Activated T-helper 1 cell treated with anti-CD3 and anti-CD28 coated beads, Interleukin-2, amount 50 U/mL, for 16 hours (primary cell): ENCODE data around the gene METTL16.
"Not testable (repeated sequence)": the region's sequence is repeated elsewhere in the genome, so short reads cannot be mapped to it uniquely, and the experiment has no call there.

ENCODE experiments used
- DNase-seq, 2 donors: peaks; one replicate each; pipeline ENCODE4 v3.0.0-alpha.2; 2020; ENCODE audit warnings: low read depth in 1 of 2, low spot score in 1 of 2

METTL16 gene

GRCh38 chr17:2511462-2512369, at the start of gene METTL16:
Gene METTL16, minus strand, starts transcription at chr17:2511888. Its CDS starts 9,557 bp downstream, at chr17:2502331.
- DNase-seq = peak; percentile 91 to 93

- no peak for DNase-seq
Observed at GRCh38 chr17:2560658-2561057, 49.0 kb upstream of the METTL16 start.

- DNase-seq = no peak
Observed at GRCh38 chr17:2551928-2552327, 40.2 kb upstream of the METTL16 start.

- no peak for DNase-seq
Observed at GRCh38 chr17:2551493-2551892, 39.8 kb upstream of the METTL16 start.

- no peak for DNase-seq
Observed at GRCh38 chr17:2549392-2550211, 37.9 kb upstream of the METTL16 start.

GRCh38 chr17:2548026-2548425, 36.3 kb upstream of the METTL16 start:
- DNase-seq = not testable (repeated sequence)

GRCh38 chr17:2547176-2547575, 35.5 kb upstream of the METTL16 start:
- no peak for DNase-seq

GRCh38 chr17:2545393-2545792, 33.7 kb upstream of the METTL16 start:
- DNase-seq = no peak

- no peak for DNase-seq
Observed at GRCh38 chr17:2542456-2542855, 30.8 kb upstream of the METTL16 start.

- DNase-seq = no peak
Observed at GRCh38 chr17:2542056-2542455, 30.4 kb upstream of the METTL16 start.

GRCh38 chr17:2537579-2537978, 25.9 kb upstream of the METTL16 start:
- not testable (repeated sequence) for DNase-seq

GRCh38 chr17:2532146-2532720, 20.5 kb upstream of the METTL16 start:
- DNase-seq = no peak

- not testable (repeated sequence) for DNase-seq
Observed at GRCh38 chr17:2531243-2531954, 19.7 kb upstream of the METTL16 start.

- DNase-seq = not testable (repeated sequence)
Observed at GRCh38 chr17:2521775-2522410, 10.2 kb upstream of the METTL16 start.

- no peak for DNase-seq
Observed at GRCh38 chr17:2521257-2521656, 9.6 kb upstream of the METTL16 start.

GRCh38 chr17:2517539-2517938, 5.9 kb upstream of the METTL16 start:
- no peak for DNase-seq

- no peak for DNase-seq
Observed at GRCh38 chr17:2511138-2511461, 588 bp downstream of the METTL16 start.

GRCh38 chr17:2510559-2510958, 1.1 kb downstream of the METTL16 start:
- DNase-seq = no peak

GRCh38 chr17:2508035-2508434, 3.7 kb downstream of the METTL16 start:
- no peak for DNase-seq

GRCh38 chr17:2507015-2507414, 4.7 kb downstream of the METTL16 start:
- DNase-seq = not testable (repeated sequence)

GRCh38 chr17:2503627-2504026, 8.1 kb downstream of the METTL16 start:
- DNase-seq = no peak
